ENCODE measurements around the gene TRIP11.

DNA sequence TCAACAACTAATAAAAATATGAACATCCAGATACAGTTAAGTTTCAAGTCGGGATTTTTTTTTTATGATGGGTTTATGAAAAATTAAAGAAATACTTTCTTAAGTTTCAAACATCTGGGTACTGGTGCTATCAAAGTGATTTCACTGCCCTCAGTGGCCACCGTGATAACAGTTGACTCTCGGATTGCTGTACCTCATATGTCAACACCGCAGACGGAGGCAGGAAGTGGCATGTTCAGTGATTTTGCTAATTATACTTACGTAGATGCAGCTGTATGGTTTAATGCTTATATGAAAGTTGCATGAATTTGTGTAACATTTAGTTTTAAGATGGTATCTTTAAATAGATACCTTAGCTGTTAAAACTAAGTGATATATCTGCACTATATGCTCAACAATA, 71.6 kb downstream of the TRIP11 start:
- TF ChIP-seq, protein P1, sequence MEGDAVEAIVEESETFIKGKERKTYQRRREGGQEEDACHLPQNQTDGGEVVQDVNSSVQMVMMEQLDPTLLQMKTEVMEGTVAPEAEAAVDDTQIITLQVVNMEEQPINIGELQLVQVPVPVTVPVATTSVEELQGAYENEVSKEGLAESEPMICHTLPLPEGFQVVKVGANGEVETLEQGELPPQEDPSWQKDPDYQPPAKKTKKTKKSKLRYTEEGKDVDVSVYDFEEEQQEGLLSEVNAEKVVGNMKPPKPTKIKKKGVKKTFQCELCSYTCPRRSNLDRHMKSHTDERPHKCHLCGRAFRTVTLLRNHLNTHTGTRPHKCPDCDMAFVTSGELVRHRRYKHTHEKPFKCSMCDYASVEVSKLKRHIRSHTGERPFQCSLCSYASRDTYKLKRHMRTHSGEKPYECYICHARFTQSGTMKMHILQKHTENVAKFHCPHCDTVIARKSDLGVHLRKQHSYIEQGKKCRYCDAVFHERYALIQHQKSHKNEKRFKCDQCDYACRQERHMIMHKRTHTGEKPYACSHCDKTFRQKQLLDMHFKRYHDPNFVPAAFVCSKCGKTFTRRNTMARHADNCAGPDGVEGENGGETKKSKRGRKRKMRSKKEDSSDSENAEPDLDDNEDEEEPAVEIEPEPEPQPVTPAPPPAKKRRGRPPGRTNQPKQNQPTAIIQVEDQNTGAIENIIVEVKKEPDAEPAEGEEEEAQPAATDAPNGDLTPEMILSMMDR (conservative IDR thresholded peaks at IDR 0.05; ENCODE audit: low read depth in 2 of 2): no peak
- no peak for TF ChIP-seq POLR2AphosphoS5 (IDR thresholded peaks at IDR 0.05; ENCODE audit: low read depth)
- no peak for TF ChIP-seq CREB1 (CRISPR knock-in tag; IDR thresholded peaks at IDR 0.05; ENCODE audit: low read depth)
- no peak for TF ChIP-seq STAT1 (IDR thresholded peaks at IDR 0.05; ENCODE audit: unreplicated experiment)
- TF ChIP-seq EZH2 (IDR thresholded peaks at IDR 0.05; ENCODE audit: low read depth, unreplicated experiment): no peak
- TF ChIP-seq, protein P2, sequence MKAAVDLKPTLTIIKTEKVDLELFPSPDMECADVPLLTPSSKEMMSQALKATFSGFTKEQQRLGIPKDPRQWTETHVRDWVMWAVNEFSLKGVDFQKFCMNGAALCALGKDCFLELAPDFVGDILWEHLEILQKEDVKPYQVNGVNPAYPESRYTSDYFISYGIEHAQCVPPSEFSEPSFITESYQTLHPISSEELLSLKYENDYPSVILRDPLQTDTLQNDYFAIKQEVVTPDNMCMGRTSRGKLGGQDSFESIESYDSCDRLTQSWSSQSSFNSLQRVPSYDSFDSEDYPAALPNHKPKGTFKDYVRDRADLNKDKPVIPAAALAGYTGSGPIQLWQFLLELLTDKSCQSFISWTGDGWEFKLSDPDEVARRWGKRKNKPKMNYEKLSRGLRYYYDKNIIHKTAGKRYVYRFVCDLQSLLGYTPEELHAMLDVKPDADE (IDR thresholded peaks at IDR 0.05): no peak
- TF ChIP-seq, protein P3, sequence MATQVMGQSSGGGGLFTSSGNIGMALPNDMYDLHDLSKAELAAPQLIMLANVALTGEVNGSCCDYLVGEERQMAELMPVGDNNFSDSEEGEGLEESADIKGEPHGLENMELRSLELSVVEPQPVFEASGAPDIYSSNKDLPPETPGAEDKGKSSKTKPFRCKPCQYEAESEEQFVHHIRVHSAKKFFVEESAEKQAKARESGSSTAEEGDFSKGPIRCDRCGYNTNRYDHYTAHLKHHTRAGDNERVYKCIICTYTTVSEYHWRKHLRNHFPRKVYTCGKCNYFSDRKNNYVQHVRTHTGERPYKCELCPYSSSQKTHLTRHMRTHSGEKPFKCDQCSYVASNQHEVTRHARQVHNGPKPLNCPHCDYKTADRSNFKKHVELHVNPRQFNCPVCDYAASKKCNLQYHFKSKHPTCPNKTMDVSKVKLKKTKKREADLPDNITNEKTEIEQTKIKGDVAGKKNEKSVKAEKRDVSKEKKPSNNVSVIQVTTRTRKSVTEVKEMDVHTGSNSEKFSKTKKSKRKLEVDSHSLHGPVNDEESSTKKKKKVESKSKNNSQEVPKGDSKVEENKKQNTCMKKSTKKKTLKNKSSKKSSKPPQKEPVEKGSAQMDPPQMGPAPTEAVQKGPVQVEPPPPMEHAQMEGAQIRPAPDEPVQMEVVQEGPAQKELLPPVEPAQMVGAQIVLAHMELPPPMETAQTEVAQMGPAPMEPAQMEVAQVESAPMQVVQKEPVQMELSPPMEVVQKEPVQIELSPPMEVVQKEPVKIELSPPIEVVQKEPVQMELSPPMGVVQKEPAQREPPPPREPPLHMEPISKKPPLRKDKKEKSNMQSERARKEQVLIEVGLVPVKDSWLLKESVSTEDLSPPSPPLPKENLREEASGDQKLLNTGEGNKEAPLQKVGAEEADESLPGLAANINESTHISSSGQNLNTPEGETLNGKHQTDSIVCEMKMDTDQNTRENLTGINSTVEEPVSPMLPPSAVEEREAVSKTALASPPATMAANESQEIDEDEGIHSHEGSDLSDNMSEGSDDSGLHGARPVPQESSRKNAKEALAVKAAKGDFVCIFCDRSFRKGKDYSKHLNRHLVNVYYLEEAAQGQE (IDR thresholded peaks at IDR 0.05; ENCODE audit: unreplicated experiment): no peak
- no peak for TF ChIP-seq ZNF114 (CRISPR knock-in tag; IDR thresholded peaks at IDR 0.05)

All from GM23338 (cell line).